GM23338 (cell line): ENCODE results near the gene GDPD5.

ENCODE experiments used
- CREB1 ChIP-seq: fragments of 250-450 bp; sonication (Bioruptor Pico); IDR thresholded peaks from 2 replicates; pipeline ENCODE4 v1.5.0; 2020; ENCODE audit warnings: low read depth, mild to moderate bottlenecking, moderate library complexity
- EZH2 ChIP-seq: fragments of 200-600 bp; sonication (generic); IDR thresholded peaks from one replicate; pipeline ENCODE4 v1.8.0; 2017; ENCODE audit warnings: antibody characterized with exemption, mild to moderate bottlenecking, low read depth; ENCODE audit not compliant: unreplicated experiment
- EZH2phosphoT487 ChIP-seq: fragments of 200-600 bp; sonication (generic); IDR thresholded peaks from one replicate; pipeline ENCODE4 v1.8.1; 2018; ENCODE audit warnings: antibody characterized with exemption; ENCODE audit not compliant: unreplicated experiment
- JUNB ChIP-seq: IDR thresholded peaks from one replicate; pipeline ENCODE4 v1.6.1; 2016; ENCODE audit warnings: antibody characterized with exemption; ENCODE audit not compliant: unreplicated experiment
- NANOG ChIP-seq: IDR thresholded peaks from 2 replicates; pipeline ENCODE4 v1.6.1; 2016; ENCODE audit warnings: antibody characterized with exemption, borderline replicate concordance
- POLR2AphosphoS5 ChIP-seq: IDR thresholded peaks from 2 replicates; pipeline ENCODE4 v1.6.1; 2016; ENCODE audit warnings: antibody characterized with exemption, low read depth
- REST ChIP-seq: IDR thresholded peaks from one replicate; pipeline ENCODE4 v1.6.1; 2018; ENCODE audit warnings: antibody characterized with exemption; ENCODE audit not compliant: unreplicated experiment
- STAT1 ChIP-seq: IDR thresholded peaks from one replicate; pipeline ENCODE4 v1.6.1; 2016; ENCODE audit warnings: antibody characterized with exemption; ENCODE audit not compliant: unreplicated experiment
- ZNF114 ChIP-seq: fragments of 250-450 bp; sonication (Bioruptor Pico); IDR thresholded peaks from 2 replicates; pipeline ENCODE4 v1.5.0; 2020; ENCODE audit warnings: mild to moderate bottlenecking, moderate library complexity
- ZNF331 ChIP-seq: fragments of 250-450 bp; sonication (Bioruptor Pico); IDR thresholded peaks from 2 replicates; pipeline ENCODE4 v1.5.0; 2020; ENCODE audit warnings: low read depth, mild to moderate bottlenecking, moderate library complexity
- TF ChIP-seq, protein P1 (sequence below), 2 experiments: fragments of 200-600 bp in 1 of 2; sonication (generic) in 1 of 2; conservative IDR thresholded peaks; 2 replicates each; pipeline versions ENCODE4 v1.5.1 to v1.6.1; 2016 to 2017; ENCODE audit warnings: antibody characterized with exemption in 2 of 2, low read depth in 2 of 2, mild to moderate bottlenecking in 2 of 2, moderate library complexity in 1 of 2
- TF ChIP-seq, protein P2 (sequence below): fragments of 250-450 bp; sonication (Bioruptor Pico); IDR thresholded peaks from 2 replicates; pipeline ENCODE4 v1.5.0; 2020; ENCODE audit warnings: mild to moderate bottlenecking, moderate library complexity
- TF ChIP-seq, protein P3 (sequence below): IDR thresholded peaks from 2 replicates; pipeline ENCODE4 v1.6.1; 2016; ENCODE audit warnings: antibody characterized with exemption

DNA sequence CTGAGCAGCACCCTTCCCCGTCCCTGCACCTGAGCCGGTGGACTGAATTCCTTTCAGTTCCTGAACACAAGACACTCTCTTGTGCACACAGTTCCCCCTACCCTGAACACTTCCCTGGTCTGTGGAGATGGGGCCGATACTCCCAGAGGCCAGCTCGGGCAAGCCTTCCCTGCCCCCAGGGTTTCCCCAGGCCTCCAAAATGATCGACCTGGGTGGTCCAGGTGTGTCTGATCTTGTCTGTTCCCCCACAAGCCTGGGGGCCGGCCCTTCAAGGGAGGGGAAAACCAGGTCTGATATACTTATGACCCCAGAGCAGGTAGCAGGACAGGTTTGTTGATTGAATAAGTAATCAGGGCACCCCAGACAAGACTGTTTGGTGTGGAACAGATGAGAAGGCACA is 52.1 kb downstream of the GDPD5 start:
- TF ChIP-seq, protein P1, sequence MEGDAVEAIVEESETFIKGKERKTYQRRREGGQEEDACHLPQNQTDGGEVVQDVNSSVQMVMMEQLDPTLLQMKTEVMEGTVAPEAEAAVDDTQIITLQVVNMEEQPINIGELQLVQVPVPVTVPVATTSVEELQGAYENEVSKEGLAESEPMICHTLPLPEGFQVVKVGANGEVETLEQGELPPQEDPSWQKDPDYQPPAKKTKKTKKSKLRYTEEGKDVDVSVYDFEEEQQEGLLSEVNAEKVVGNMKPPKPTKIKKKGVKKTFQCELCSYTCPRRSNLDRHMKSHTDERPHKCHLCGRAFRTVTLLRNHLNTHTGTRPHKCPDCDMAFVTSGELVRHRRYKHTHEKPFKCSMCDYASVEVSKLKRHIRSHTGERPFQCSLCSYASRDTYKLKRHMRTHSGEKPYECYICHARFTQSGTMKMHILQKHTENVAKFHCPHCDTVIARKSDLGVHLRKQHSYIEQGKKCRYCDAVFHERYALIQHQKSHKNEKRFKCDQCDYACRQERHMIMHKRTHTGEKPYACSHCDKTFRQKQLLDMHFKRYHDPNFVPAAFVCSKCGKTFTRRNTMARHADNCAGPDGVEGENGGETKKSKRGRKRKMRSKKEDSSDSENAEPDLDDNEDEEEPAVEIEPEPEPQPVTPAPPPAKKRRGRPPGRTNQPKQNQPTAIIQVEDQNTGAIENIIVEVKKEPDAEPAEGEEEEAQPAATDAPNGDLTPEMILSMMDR (conservative IDR thresholded peaks at IDR 0.05; ENCODE audit: low read depth in 2 of 2) = no peak
- no peak for TF ChIP-seq REST
- no peak for TF ChIP-seq EZH2
- no peak for TF ChIP-seq JUNB
- TF ChIP-seq, protein P2, sequence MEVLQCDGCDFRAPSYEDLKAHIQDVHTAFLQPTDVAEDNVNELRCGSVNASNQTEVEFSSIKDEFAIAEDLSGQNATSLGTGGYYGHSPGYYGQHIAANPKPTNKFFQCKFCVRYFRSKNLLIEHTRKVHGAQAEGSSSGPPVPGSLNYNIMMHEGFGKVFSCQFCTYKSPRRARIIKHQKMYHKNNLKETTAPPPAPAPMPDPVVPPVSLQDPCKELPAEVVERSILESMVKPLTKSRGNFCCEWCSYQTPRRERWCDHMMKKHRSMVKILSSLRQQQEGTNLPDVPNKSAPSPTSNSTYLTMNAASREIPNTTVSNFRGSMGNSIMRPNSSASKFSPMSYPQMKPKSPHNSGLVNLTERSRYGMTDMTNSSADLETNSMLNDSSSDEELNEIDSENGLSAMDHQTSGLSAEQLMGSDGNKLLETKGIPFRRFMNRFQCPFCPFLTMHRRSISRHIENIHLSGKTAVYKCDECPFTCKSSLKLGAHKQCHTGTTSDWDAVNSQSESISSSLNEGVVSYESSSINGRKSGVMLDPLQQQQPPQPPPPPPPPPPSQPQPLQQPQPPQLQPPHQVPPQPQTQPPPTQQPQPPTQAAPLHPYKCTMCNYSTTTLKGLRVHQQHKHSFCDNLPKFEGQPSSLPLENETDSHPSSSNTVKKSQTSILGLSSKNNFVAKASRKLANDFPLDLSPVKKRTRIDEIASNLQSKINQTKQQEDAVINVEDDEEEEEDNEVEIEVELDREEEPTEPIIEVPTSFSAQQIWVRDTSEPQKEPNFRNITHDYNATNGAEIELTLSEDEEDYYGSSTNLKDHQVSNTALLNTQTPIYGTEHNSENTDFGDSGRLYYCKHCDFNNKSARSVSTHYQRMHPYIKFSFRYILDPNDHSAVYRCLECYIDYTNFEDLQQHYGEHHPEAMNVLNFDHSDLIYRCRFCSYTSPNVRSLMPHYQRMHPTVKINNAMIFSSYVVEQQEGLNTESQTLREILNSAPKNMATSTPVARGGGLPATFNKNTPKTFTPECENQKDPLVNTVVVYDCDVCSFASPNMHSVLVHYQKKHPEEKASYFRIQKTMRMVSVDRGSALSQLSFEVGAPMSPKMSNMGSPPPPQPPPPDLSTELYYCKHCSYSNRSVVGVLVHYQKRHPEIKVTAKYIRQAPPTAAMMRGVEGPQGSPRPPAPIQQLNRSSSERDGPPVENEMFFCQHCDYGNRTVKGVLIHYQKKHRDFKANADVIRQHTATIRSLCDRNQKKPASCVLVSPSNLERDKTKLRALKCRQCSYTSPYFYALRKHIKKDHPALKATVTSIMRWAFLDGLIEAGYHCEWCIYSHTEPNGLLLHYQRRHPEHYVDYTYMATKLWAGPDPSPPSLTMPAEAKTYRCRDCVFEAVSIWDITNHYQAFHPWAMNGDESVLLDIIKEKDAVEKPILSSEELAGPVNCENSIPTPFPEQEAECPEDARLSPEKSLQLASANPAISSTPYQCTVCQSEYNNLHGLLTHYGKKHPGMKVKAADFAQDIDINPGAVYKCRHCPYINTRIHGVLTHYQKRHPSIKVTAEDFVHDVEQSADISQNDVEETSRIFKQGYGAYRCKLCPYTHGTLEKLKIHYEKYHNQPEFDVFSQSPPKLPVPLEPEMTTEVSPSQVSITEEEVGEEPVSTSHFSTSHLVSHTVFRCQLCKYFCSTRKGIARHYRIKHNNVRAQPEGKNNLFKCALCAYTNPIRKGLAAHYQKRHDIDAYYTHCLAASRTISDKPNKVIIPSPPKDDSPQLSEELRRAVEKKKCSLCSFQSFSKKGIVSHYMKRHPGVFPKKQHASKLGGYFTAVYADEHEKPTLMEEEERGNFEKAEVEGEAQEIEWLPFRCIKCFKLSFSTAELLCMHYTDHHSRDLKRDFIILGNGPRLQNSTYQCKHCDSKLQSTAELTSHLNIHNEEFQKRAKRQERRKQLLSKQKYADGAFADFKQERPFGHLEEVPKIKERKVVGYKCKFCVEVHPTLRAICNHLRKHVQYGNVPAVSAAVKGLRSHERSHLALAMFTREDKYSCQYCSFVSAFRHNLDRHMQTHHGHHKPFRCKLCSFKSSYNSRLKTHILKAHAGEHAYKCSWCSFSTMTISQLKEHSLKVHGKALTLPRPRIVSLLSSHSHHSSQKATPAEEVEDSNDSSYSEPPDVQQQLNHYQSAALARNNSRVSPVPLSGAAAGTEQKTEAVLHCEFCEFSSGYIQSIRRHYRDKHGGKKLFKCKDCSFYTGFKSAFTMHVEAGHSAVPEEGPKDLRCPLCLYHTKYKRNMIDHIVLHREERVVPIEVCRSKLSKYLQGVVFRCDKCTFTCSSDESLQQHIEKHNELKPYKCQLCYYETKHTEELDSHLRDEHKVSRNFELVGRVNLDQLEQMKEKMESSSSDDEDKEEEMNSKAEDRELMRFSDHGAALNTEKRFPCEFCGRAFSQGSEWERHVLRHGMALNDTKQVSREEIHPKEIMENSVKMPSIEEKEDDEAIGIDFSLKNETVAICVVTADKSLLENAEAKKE (CRISPR knock-in tag) = no peak
- no peak for TF ChIP-seq POLR2AphosphoS5
- no peak for TF ChIP-seq CREB1 (CRISPR knock-in tag)
- TF ChIP-seq ZNF331 (CRISPR knock-in tag) = no peak
- TF ChIP-seq EZH2phosphoT487 = no peak
- TF ChIP-seq, protein P3, sequence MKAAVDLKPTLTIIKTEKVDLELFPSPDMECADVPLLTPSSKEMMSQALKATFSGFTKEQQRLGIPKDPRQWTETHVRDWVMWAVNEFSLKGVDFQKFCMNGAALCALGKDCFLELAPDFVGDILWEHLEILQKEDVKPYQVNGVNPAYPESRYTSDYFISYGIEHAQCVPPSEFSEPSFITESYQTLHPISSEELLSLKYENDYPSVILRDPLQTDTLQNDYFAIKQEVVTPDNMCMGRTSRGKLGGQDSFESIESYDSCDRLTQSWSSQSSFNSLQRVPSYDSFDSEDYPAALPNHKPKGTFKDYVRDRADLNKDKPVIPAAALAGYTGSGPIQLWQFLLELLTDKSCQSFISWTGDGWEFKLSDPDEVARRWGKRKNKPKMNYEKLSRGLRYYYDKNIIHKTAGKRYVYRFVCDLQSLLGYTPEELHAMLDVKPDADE = no peak
- TF ChIP-seq NANOG = no peak
- no peak for TF ChIP-seq ZNF114 (CRISPR knock-in tag)
- TF ChIP-seq STAT1 = no peak
